SH-SY5Y (cell line): ENCODE measurements around the gene MCRIP1.

Experiments used
- GATA2 ChIP-seq: IDR thresholded peaks from 2 replicates; pipeline ENCODE4 v1.6.1; 2011; ENCODE audit warnings: mild to moderate bottlenecking, low read depth, low read length
- GATA3 ChIP-seq: IDR thresholded peaks from 2 replicates; pipeline ENCODE4 v1.6.1; 2011; ENCODE audit warnings: low read depth, mild to moderate bottlenecking, low read length, moderate library complexity

DNA sequence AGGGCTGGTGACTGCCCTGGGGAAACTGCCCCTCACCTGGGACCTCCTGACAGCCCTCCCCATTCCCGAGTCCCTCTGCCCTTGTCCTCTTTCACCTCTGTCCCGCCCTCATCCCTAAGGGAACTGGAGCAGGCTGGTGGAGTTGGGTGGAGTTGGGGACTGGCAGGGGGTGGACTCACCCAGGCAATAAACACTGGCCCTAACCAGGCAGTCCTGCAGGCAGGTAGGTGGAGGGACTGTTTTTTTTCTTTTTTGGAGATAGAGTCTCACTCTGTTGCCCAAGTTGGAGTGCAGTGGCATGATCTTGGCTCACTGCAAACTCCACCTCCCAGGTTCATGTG lies 17.5 kb downstream of the MCRIP1 start:
- TF ChIP-seq GATA3 (no peak), GATA2 (no peak)
